Neural cell (in vitro differentiated cells): ENCODE measurements around the gene CA12. TPM values are rescaled to one million over a fixed set of nuclear protein-coding genes. Genes with fewer than 3 reads are reported as not detected.

Source experiments
- H2AFZ ChIP-seq: fragments of 200-600, 300-800 bp; sonication (generic), shearing (Covaris generic); 2 replicates; pipeline ENCODE4 v1.6.0; 2014; ENCODE audit warnings: low read depth, mild to moderate bottlenecking, antibody characterized with exemption, low read length, moderate library complexity
- H3F3A ChIP-seq: fragments of 200-600 bp; shearing (Covaris generic); 2 replicates; pipeline ENCODE4 v1.6.1; 2016; ENCODE audit warnings: mild to moderate bottlenecking, moderate library complexity, mixed read lengths, antibody characterized with exemption, low read length; ENCODE audit not compliant: insufficient read depth, poor library complexity, severe bottlenecking
- H3K27ac ChIP-seq: fragments of 200-600, 300-800 bp; sonication (generic), shearing (Covaris generic); 2 replicates; pipeline ENCODE4 v1.5.1; 2014; ENCODE audit warnings: mild to moderate bottlenecking, low read length, moderate library complexity
- H3K27me3 ChIP-seq: fragments of 300-800, 200-600 bp; sonication (generic), shearing (Covaris generic); 2 replicates; pipeline ENCODE4 v1.6.0; 2014; ENCODE audit warnings: mild to moderate bottlenecking, low read depth, low read length, moderate library complexity; ENCODE audit not compliant: insufficient read depth
- H3K36me3 ChIP-seq: fragments of 300-800, 200-600 bp; sonication (generic), shearing (Covaris generic); 2 replicates; pipeline ENCODE4 v1.5.1; 2014; ENCODE audit warnings: mild to moderate bottlenecking, antibody characterized with exemption, low read length, moderate library complexity; ENCODE audit not compliant: insufficient read depth
- H3K4me2 ChIP-seq: fragments of 300-800, 200-600 bp; sonication (generic), shearing (Covaris generic); 2 replicates; pipeline ENCODE4 v1.6.0; 2014; ENCODE audit warnings: mild to moderate bottlenecking, low read length
- H3K4me3 ChIP-seq: fragments of 300-800, 200-600 bp; sonication (generic), shearing (Covaris generic); 2 replicates; pipeline ENCODE4 v1.5.1; 2014; ENCODE audit warnings: mild to moderate bottlenecking, low read length, moderate library complexity
- H3K79me2 ChIP-seq: fragments of 200-600 bp; shearing (Covaris generic); replicated peaks from 2 replicates; pipeline ENCODE4 v1.6.0; 2014; ENCODE audit warnings: mild to moderate bottlenecking, low read length, moderate library complexity; ENCODE audit not compliant: insufficient read depth
- H3K9ac ChIP-seq: fragments of 300-800, 200-600 bp; sonication (generic), shearing (Covaris generic); 2 replicates; pipeline ENCODE4 v1.6.1; 2016; ENCODE audit warnings: mild to moderate bottlenecking, low read length, mixed read lengths
- H3K9me2 ChIP-seq: fragments of 200-600 bp; shearing (Covaris generic); 2 replicates; pipeline ENCODE4 v1.6.1; 2016; ENCODE audit warnings: mild to moderate bottlenecking, low read length, mixed read lengths; ENCODE audit not compliant: insufficient read depth
- H3K9me3 ChIP-seq: fragments of 200-600, 300-800 bp; sonication (generic), shearing (Covaris generic); 2 replicates; pipeline ENCODE4 v1.6.1; 2016; ENCODE audit warnings: mild to moderate bottlenecking, mixed run types, low read length, moderate library complexity, mixed read lengths
- H4K20me1 ChIP-seq: fragments of 200-600 bp; shearing (Covaris generic); 2 replicates; pipeline ENCODE4 v1.6.1; 2016; ENCODE audit warnings: mild to moderate bottlenecking, mixed run types; ENCODE audit not compliant: insufficient read depth
- CTCF ChIP-seq: fragments of 450-650 bp; IDR thresholded peaks from 2 replicates; pipeline ENCODE4 v1.5.1; 2014; ENCODE audit warnings: antibody characterized with exemption, mild to moderate bottlenecking, moderate library complexity; ENCODE audit not compliant: poor library complexity, severe bottlenecking
- EP300 ChIP-seq: fragments of 450-650 bp; conservative IDR thresholded peaks from 2 replicates; pipeline ENCODE4 v1.6.1; 2014; ENCODE audit warnings: antibody characterized with exemption, mild to moderate bottlenecking, moderate library complexity; ENCODE audit not compliant: poor library complexity, severe bottlenecking
- EZH2 ChIP-seq: fragments of 200-600, 300-800 bp; shearing (Covaris generic), sonication (generic); IDR thresholded peaks from 2 replicates; pipeline ENCODE4 v1.6.1; 2014; ENCODE audit warnings: antibody characterized with exemption, low read length, borderline replicate concordance, mild to moderate bottlenecking; ENCODE audit not compliant: insufficient read depth, poor library complexity, severe bottlenecking
- MXI1 ChIP-seq: fragments of 450-650 bp; conservative IDR thresholded peaks from 2 replicates; pipeline ENCODE4 v1.6.1; 2014; ENCODE audit warnings: antibody characterized with exemption, mild to moderate bottlenecking; ENCODE audit not compliant: poor library complexity, severe bottlenecking
- POLR2AphosphoS5 ChIP-seq: IDR thresholded peaks from 2 replicates; pipeline ENCODE4 v1.6.1; 2012
- RAD21 ChIP-seq: fragments of 450-650 bp; conservative IDR thresholded peaks from 2 replicates; pipeline ENCODE4 v1.6.1; 2014; ENCODE audit warnings: antibody characterized with exemption, mild to moderate bottlenecking, moderate library complexity
- SMC3 ChIP-seq: fragments of 450-650 bp; conservative IDR thresholded peaks from 2 replicates; pipeline ENCODE4 v1.6.1; 2014; ENCODE audit warnings: antibody characterized with exemption, mild to moderate bottlenecking, moderate library complexity; ENCODE audit not compliant: poor library complexity
- TAF1 ChIP-seq: IDR thresholded peaks from 2 replicates; pipeline ENCODE4 v1.6.1; 2012; ENCODE audit warnings: low read depth
- polyA plus RNA-seq: library from polyadenylated mRNA; depleted of rRNA; stranded (reverse); fragments of >200 nt; gene quantifications from 2 replicates; pipeline ENCODE4 v1.2.3, GENCODE V29; 2014
- TF ChIP-seq, protein P1 (sequence below): IDR thresholded peaks from 2 replicates; pipeline ENCODE4 v1.6.1; 2012; ENCODE audit warnings: borderline replicate concordance

CA12 gene
- polyA plus RNA-seq, 1 donor from 2014 or later = 0.11 TPM

GRCh38 chr15:63335543-63336240 lies 46.0 kb downstream of the CA12 start:
- no peak overlapping the region for H3K4me3 ChIP-seq
- H4K20me1 ChIP-seq = no peaks in the 10 kb centered on the region
- H3K79me2 ChIP-seq = no peaks in the 10 kb centered on the region
- no peak for TF ChIP-seq EZH2
- TF ChIP-seq POLR2AphosphoS5 = no peak
- no peak for TF ChIP-seq SMC3
- TF ChIP-seq RAD21 = no peak
- TF ChIP-seq, protein P1, sequence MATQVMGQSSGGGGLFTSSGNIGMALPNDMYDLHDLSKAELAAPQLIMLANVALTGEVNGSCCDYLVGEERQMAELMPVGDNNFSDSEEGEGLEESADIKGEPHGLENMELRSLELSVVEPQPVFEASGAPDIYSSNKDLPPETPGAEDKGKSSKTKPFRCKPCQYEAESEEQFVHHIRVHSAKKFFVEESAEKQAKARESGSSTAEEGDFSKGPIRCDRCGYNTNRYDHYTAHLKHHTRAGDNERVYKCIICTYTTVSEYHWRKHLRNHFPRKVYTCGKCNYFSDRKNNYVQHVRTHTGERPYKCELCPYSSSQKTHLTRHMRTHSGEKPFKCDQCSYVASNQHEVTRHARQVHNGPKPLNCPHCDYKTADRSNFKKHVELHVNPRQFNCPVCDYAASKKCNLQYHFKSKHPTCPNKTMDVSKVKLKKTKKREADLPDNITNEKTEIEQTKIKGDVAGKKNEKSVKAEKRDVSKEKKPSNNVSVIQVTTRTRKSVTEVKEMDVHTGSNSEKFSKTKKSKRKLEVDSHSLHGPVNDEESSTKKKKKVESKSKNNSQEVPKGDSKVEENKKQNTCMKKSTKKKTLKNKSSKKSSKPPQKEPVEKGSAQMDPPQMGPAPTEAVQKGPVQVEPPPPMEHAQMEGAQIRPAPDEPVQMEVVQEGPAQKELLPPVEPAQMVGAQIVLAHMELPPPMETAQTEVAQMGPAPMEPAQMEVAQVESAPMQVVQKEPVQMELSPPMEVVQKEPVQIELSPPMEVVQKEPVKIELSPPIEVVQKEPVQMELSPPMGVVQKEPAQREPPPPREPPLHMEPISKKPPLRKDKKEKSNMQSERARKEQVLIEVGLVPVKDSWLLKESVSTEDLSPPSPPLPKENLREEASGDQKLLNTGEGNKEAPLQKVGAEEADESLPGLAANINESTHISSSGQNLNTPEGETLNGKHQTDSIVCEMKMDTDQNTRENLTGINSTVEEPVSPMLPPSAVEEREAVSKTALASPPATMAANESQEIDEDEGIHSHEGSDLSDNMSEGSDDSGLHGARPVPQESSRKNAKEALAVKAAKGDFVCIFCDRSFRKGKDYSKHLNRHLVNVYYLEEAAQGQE = no peak
- TF ChIP-seq TAF1 = no peak
- H3K27me3 ChIP-seq = no peaks in the 10 kb centered on the region
- H3K4me2 ChIP-seq = no peak overlapping the region
- no peaks in the 10 kb centered on the region for H3K36me3 ChIP-seq
- H3F3A ChIP-seq = no peaks in the 10 kb centered on the region
- H3K27ac ChIP-seq = no peak overlapping the region
- no peaks in the 10 kb centered on the region for H3K9me2 ChIP-seq
- H3K9ac ChIP-seq = no peak overlapping the region
- H2AFZ ChIP-seq = no peak overlapping the region
- H3K9me3 ChIP-seq = no peaks in the 10 kb centered on the region

GRCh38 chr15:63334821-63335220 lies 46.8 kb downstream of the CA12 start:
- no peak overlapping the region for H3K4me3 ChIP-seq
- H3K79me2 ChIP-seq = no peaks in the 10 kb centered on the region
- H3K9me3 ChIP-seq = no peaks in the 10 kb centered on the region
- no peaks in the 10 kb centered on the region for H3F3A ChIP-seq
- H3K4me2 ChIP-seq = no peak overlapping the region
- no peaks in the 10 kb centered on the region for H3K27me3 ChIP-seq
- H3K36me3 ChIP-seq = no peaks in the 10 kb centered on the region
- H3K9me2 ChIP-seq = no peaks in the 10 kb centered on the region
- H3K27ac ChIP-seq = no peak overlapping the region
- no peak overlapping the region for H3K9ac ChIP-seq
- no peak overlapping the region for H2AFZ ChIP-seq
- H4K20me1 ChIP-seq = no peaks in the 10 kb centered on the region
- TF ChIP-seq MXI1 (no peak), SMC3 (no peak), POLR2AphosphoS5 (no peak), EP300 (no peak), RAD21 (no peak), CTCF (no peak), TAF1 (no peak), EZH2 (no peak)
- TF ChIP-seq, protein P1 = no peak
